K562 (cell line): ENCODE measurements around the gene FDX1. TPM values are rescaled to one million over a fixed set of nuclear protein-coding genes. Genes with fewer than 3 reads are reported as not detected.

Experiments
- BDP1 ChIP-seq: IDR thresholded peaks from 3 replicates; pipeline ENCODE4 v1.6.1; 2011; ENCODE audit not compliant: insufficient read length, insufficient read depth
- BMI1 ChIP-seq: fragments of 150-350 bp; IDR thresholded peaks from 2 replicates; pipeline ENCODE4 v1.6.1; 2014; ENCODE audit warnings: low read length
- C11orf30 ChIP-seq: fragments of 450-650 bp; IDR thresholded peaks from 2 replicates; pipeline ENCODE4 v1.6.1; 2016; ENCODE audit warnings: low read depth, mild to moderate bottlenecking
- CEBPB ChIP-seq: fragments of 450-650 bp; IDR thresholded peaks from 2 replicates; pipeline ENCODE4 v1.6.1; 2016; ENCODE audit warnings: missing genetic modification characterization, missing compliant biosample characterization
- ETV1 ChIP-seq: fragments of 450-650 bp; conservative IDR thresholded peaks from 2 replicates; pipeline ENCODE4 v1.6.1; 2016; ENCODE audit warnings: missing genetic modification characterization, control low read depth, low read depth, missing compliant biosample characterization
- HCFC1 ChIP-seq: IDR thresholded peaks from 2 replicates; pipeline ENCODE4 v1.6.1; 2012; ENCODE audit warnings: low read depth, low read length, improper control_type of control experiment
- HDAC8 ChIP-seq: fragments of 450-650 bp; IDR thresholded peaks from 2 replicates; pipeline ENCODE4 v1.6.1; 2016; ENCODE audit warnings: mild to moderate bottlenecking, missing genetic modification characterization, moderate library complexity, missing compliant biosample characterization
- HMGN3 ChIP-seq: IDR thresholded peaks from 2 replicates; pipeline ENCODE4 v1.6.1; 2011; ENCODE audit warnings: borderline replicate concordance, low read depth, mild to moderate bottlenecking, mixed read lengths, low read length; ENCODE audit not compliant: insufficient read length; ENCODE audit errors: extremely low read depth
- HNRNPH1 ChIP-seq: fragments of 200-400 bp; formaldehyde crosslinking; optimal IDR thresholded peaks from 2 replicates; pipeline ENCODE3; 2017; ENCODE audit warnings: low read depth, mild to moderate bottlenecking, low read length, moderate library complexity
- MBD1 ChIP-seq: fragments of 250-450 bp; sonication (Bioruptor Pico); IDR thresholded peaks from 2 replicates; pipeline ENCODE4 v1.8.0; 2022; ENCODE audit warnings: inconsistent platforms
- NFE2L1 ChIP-seq: fragments of 450-650 bp; IDR thresholded peaks from 2 replicates; pipeline ENCODE4 v1.6.1; 2016; ENCODE audit warnings: missing genetic modification characterization, low read depth, mild to moderate bottlenecking, missing compliant biosample characterization, moderate library complexity, borderline replicate concordance
- POLR2A ChIP-seq: fragments of 450-650 bp; conservative IDR thresholded peaks from 2 replicates; pipeline ENCODE4 v1.6.1; 2016
- RBFOX2 ChIP-seq: fragments of 200-400 bp; formaldehyde crosslinking; IDR thresholded peaks from 2 replicates; pipeline ENCODE4 v1.6.1; 2017; ENCODE audit warnings: low read depth, mild to moderate bottlenecking, low read length, moderate library complexity
- RUNX1 ChIP-seq: sonication (generic); IDR thresholded peaks from 2 replicates; pipeline ENCODE4 v1.6.1; 2016; ENCODE audit warnings: antibody characterized with exemption, low read depth
- SLC30A9 ChIP-seq: fragments of 250-450 bp; sonication (Bioruptor Pico); IDR thresholded peaks from 2 replicates; pipeline ENCODE4 v1.8.0; 2022; ENCODE audit warnings: mild to moderate bottlenecking, moderate library complexity
- SNAPC5 ChIP-seq: fragments of 250-450 bp; sonication (Bioruptor Pico); IDR thresholded peaks from 2 replicates; pipeline ENCODE4 v1.8.0; 2021; ENCODE audit warnings: moderate library complexity, mild to moderate bottlenecking, inconsistent platforms
- SPI1 ChIP-seq: IDR thresholded peaks from 2 replicates; pipeline ENCODE4 v1.6.1; 2011; ENCODE audit warnings: low read depth, low read length, control low read depth, borderline replicate concordance
- SREBF1 ChIP-seq: fragments of 150-350 bp; IDR thresholded peaks from 2 replicates; pipeline ENCODE4 v1.6.1; 2014; ENCODE audit warnings: antibody characterized with exemption, low read depth, low read length, borderline replicate concordance
- SRF ChIP-seq, 2 experiments: fragments of 250-450, 450-650 bp in 1 of 2; sonication (Bioruptor Pico) in 1 of 2; sonication (generic) in 1 of 2; formaldehyde crosslinking; IDR thresholded peaks; 2 replicates each; pipeline versions ENCODE4 v1.5.0 to v1.5.1; 2020 to 2022; ENCODE audit warnings: mild to moderate bottlenecking in 1 of 2, missing genetic modification reagents in 1 of 2
- TAF9B ChIP-seq: fragments of 450-650 bp; IDR thresholded peaks from 2 replicates; pipeline ENCODE4 v1.6.1; 2018; ENCODE audit warnings: mild to moderate bottlenecking; ENCODE audit not compliant: partially characterized antibody
- TFAM ChIP-seq: fragments of 250-450 bp; sonication (Bioruptor Pico); conservative IDR thresholded peaks from 2 replicates; pipeline ENCODE4 v1.5.0; 2021; ENCODE audit warnings: mild to moderate bottlenecking, moderate library complexity
- THAP12 ChIP-seq: fragments of 250-450 bp; sonication (Bioruptor Pico); IDR thresholded peaks from 2 replicates; pipeline ENCODE4 v1.9.0; 2021; ENCODE audit warnings: mild to moderate bottlenecking, inconsistent platforms
- TSC22D4 ChIP-seq: fragments of 450-650 bp; IDR thresholded peaks from 2 replicates; pipeline ENCODE4 v1.6.1; 2016; ENCODE audit warnings: missing genetic modification characterization, missing biosample characterization, control low read depth
- ZNF444 ChIP-seq: fragments of 250-450 bp; sonication (Bioruptor Pico); IDR thresholded peaks from 2 replicates; pipeline ENCODE4 v1.4.0; 2020; ENCODE audit warnings: mild to moderate bottlenecking, moderate library complexity
- polyA plus RNA-seq, 8 experiments: library from polyadenylated mRNA; depleted of rRNA in 4 of 8; stranded (reverse) in 5 of 8; unstranded in 3 of 8; fragments of >200 nt; fragmentation: Nextera tagmentation in 2 of 8; fragmentation: Illumina TruSeq in 1 of 8; extraction: Ambion mirVana in 2 of 8; extraction: Trizol in 1 of 8; gene quantifications; 2 replicates each; pipeline versions ENCODE4 v1.2.1 to v1.2.3, GENCODE V29; 2011 to 2014; ENCODE audit warnings: inconsistent platforms in 1 of 8, missing spikeins in 1 of 8
- total RNA-seq, 7 experiments: library from RNA; depleted of rRNA in 6 of 7; stranded (reverse); fragments of >200 nt in 6 of 7; fragmentation: Illumina TruSeq in 2 of 7; extraction: Trizol in 2 of 7; gene quantifications; 2 replicates each; pipeline versions ENCODE4 v1.2.1 to v1.2.3, GENCODE V29; 2011 to 2021; ENCODE audit warnings: low replicate concordance in 1 of 7

The FDX1 gene
- total and polyA plus RNA-seq, 9 of the 15 experiments (the other 6 are each of a cell fraction or from before 2014, with no cell fraction given): 6.4 to 14.3 (median 11.4) TPM

- TF ChIP-seq THAP12 (CRISPR knock-in tag) (no peak), ZNF444 (no peak), TAF9B (no peak), SREBF1 (no peak), NFE2L1 (no peak), SNAPC5 (CRISPR knock-in tag) (no peak), HMGN3 (no peak), POLR2A (no peak), BDP1 (no peak), TSC22D4 (no peak), RUNX1 (no peak), C11orf30 (no peak), MBD1 (CRISPR knock-in tag) (no peak), SLC30A9 (CRISPR knock-in tag) (no peak), HCFC1 (no peak), SRF (CRISPR knock-in tag; IDR thresholded peaks at IDR 0.05) (no peak), TFAM (CRISPR knock-in tag) (no peak), ETV1 (tag) (no peak), CEBPB (no peak), RBFOX2 (no peak), BMI1 (no peak), HDAC8 (tag) (no peak), HNRNPH1 (no peak), SPI1 (peak; percentile 62)
These were observed 6.3 kb downstream of the FDX1 start (continued) for GRCh38 chr11:110435780-110436717.
